HTERT RPE-1 (cell line): ENCODE data around the gene LSP1.

ENCODE experiments used
- in situ Hi-C: fragments of 300-500 bp; cut with MboI; formaldehyde crosslinking; loops from 4 replicates; pipeline ENCODE4 v1.14.3; 2020; ENCODE audit warnings: low sequenced_read_pairs

LSP1 gene

DNA sequence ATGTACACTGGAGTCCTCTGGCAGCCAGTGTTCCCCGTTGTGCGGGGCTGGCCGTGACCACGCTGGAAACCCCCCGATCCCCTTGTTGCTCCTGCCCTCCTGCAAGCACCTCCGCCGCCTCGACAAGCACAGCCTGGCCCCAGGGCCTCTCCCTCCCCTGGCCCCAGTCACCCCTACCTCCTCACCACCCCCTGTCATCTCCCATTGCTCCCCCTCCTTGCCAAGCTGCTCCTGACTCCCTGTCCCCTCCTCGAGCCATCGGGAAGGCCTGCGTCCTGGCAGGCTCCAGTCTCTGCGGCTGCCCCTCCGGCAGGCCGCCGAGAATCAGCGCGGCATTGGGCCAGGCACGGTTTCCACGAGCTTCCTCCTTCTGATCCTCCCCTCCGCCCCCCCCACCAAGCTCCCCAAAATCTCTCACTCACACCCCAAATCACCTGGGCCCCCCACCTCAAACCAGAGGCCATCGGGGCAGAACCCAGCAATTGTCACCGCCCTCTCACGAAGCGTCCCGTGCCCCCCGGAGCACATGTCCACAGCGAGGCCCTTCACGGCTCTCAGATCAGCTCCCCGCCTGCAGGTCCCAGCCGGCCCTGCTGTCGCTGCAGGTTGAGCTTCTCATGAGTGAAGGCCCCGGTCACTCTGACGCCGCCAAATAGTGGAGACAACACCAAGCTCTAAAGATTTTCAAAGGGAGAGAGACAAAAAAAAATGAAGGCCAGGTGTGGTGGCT lies 5.7 kb upstream of the LSP1 start:
- in situ Hi-C loops = no loop called here

DNA sequence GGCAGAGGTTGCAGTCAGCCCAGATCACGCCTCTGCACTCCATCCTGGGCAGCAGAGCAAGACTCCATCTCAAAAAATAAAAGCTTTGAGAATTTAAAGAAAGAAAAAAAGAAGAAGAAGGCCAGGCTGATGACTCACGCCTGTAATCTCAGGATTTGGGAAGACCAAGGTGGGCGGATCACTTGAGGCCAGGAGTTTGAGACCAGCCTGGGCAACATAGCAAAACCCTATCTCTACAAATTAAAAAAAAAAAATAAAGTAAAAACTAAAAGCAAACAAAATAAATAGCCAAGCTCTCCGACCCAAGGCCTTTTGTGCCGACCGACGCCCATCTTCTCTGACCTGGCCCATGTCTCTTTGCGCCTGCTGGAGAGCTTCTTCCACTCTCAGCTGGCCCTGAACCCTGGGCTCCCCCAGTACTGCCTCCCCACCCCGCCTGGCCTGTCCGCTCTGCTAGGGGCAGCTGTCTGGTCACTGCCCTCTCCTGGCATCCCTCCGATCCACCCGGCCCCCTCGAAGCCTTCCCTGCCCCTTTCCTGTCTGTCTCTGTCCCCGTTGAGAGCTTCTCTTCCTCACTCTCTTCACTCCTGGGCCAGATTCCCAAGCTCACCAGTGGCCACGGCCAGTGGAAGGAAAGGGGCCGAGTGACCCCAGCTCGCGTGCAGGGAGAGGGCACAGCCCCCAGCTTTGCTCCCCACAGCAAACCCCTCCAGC lies 4.8 kb upstream of the LSP1 start:
- in situ Hi-C loops = no loop called here

DNA sequence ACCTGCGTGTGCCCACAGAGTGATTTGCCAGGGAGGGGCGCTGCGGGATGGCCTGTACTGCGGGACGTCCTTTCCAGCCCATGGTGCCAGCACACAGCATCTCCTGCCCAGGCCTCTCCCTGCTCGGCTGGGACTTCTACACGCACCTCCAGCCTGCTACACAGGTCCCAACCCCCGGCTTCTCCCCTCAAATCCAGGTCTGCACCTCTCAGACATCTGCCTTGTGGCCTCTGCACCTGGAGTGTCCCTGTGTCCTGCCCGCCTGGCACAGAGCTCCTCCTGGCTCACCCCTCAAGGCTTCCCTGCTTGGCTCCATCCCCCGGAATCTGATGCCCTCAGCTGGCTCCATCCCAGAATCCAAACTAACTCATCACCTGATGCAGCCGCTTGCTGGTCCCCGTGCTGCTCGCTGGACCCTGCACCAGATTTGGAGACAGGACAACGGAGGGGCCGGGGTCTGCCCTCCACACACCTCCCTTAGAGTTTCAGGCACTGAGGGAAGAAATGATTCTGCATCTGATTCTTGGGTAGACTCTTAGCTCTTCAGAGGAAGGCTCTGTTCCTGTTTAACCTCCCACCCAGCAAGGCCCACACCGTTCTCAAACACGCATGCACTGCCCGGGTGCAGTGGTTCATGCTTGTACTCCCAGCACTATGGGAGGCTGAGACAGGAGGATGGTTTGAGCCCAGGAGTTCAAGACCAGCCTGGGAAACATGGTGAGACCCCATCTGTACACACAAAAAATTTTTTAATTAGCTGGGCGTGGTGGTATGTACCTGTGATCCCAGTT lies 4.0 kb upstream of the LSP1 start:
- in situ Hi-C loops = no loop called here

DNA sequence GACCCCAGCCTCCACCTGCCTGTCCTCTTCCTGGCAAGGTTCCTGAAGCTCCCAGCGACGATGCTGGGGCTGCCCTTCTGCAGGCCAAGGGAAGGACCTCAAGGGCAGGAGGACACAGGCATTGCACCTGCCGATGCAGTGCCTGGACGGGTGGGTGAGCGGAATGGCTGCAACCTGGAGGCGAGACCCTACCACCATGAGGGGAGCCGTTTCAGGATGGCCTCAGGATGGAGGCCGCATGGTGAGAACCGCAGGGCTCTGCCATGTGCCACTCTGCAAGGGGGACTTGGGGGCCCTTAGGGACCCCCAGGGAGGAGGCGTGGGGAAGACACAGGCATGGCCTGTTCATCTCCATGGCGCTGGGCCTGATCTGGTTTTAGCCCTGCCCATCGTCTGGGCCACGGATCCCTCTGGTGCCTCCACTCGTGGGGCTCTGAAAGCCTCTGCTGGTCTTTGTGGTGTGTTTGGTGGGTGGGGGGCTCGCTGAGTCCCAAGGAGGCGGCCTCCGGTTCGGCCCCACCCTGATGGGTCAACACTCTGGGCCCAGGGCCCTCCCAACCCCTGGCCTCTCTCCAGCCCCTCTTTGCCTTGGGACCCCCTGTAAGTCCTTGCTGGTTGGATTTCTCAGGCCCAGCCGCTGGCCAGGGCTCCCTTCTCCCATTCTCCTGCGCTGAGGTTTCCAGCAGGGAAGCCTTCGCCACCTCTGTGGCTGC lies 1.3 kb upstream of the LSP1 start:
- in situ Hi-C loops = no loop called here

DNA sequence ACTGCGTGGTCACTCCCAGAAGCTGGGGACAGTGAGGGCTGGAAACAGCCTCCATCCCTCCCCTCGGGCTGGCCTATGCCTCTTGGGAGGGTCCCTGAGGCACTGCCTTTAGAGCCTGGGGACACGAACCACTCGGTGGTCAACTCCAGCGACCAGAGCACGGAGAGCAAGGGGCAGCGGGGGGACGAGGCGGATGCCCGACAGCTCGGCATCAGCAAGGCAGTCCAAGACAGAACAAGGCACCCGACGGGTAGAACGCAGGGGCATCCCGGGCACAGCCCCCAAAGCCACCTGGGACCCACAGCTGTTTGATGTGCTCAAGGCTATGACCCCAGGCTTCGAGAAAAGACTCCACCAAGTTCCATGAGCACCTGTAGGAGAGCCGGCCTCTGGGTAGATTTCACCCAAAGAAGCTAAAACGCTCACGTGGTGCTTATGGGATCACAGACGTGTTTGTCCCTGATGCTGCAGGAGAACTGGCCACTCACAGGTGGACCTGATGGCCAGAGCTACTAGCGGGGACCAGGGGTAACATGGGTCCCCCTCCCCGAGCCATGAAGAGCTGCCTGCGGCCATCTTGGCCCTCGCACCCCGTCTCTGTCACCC lies 510 bp upstream of the LSP1 start:
- in situ Hi-C loops = no loop called here

DNA sequence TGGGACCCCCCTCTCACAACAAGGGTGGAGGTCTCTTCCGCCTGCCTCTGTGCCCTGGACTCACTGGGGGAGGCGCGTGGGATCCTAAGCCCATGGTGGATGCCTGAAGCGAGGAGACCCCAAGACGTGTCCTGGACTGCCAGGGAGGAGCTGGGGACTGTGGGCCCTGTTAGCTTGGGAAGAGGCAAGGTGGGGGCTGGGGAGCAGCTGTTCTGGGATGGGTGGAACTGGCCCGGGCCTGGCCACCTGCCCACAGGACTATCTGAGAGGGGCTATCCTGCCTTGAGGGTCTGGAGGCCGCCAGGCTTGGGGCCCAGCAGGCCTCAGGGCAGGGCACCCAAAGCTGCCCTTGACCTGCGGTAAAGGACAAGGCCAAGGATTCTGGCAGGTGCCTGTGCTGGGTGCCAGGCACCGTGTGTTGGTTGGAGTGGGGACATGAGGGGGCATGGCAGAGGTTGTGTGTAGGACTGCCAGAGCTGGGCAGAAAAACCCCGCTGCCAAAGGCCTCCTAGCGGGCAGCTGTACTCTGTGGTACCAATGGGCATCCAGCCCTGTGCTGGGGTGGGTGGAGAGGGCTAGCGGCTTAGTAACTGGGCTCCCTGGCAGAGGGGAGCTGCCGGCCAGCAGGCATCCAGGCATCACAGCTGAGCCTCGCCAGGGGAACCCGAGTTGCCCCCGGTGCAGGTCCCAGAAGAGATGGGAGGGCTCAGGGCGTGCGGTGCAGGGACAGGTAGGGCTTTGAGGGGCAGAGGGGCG lies 670 bp downstream of the LSP1 start:
- in situ Hi-C loops = no loop called here

DNA sequence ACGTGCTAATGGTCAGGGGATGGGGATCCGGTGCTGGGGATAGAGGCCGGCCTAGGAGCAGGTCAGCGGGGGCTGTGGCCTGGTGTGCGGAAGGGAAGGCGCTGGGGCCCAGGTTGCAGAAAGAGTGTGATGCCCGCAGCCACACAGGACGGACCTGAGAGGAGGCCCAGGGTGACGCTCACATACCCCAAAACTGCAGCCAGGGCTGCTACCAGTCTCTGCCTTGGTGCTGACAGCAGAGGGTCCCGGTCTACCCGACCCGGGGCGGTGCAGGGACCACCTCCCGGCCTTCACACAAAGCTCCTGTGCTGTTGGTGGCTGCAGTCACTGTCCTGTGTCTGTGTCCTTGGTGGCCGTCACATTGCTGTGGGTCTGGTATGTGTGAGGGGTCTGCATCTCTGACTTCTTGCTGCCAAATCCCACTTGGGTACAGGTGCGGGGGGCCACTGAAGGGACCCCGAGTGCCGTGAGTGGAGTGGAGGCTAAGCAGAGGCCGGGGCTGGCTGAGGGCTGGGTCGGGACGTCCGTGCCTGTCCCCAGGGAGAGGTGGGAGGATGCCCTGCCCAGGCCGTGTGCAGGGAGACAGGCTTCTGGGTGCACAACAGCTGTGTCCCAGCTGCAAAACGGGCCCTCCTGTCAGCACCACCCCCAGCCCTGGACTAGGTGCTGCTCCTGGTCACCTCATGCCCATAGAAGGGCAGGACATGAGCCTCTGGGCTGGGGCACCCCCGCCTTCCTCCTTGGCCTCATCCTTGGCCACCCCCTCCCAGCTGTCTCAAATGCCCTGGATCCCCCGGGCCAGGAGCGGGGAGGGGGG lies 1.5 kb downstream of the LSP1 start:
- in situ Hi-C loops = no loop called here

DNA sequence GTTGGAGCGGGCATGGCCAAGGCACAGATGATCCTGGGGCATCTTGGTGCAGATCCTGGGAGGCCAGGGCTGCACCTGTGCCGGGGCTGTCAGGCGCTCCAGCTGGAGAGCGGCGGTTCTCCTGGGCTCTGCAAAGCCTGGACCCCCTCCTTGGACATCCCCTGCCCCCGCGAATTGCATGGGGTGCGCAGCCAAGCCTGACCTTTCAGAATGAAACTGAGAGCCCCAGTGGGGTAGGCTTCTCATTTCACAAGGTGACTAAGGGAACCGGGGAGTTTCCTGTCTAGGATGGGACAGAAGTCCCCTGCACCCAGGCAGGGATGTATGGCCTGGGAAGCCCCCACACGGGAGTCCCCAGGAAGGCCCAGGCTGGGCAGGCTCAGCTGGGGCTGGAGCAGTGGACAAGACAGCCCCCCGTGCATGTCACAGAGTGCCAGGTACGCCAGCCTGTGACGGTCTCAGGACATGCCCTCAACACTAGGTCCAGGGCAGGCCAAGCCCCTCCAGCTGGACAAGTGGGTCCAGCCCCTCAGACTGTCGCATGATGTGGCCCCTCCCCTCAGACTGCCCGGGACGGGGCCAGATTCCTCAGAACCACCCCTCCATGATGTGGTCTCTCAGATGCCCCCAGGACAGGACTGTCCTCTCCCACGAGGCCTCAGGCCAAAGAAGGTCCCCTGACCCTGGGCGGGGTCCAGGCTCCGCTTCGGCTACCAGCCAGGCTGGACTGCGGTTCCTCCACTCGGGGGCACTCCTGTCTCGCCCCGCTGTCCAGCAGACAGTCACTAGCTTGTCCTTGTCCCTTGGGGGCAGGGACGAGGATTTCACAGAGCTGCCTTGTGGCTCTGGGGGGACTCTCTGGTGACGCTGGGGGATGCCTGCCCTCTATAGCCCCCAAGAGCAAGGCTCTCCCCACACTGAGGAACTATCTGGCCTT lies 2.3 kb downstream of the LSP1 start:
- in situ Hi-C loops = no loop called here

DNA sequence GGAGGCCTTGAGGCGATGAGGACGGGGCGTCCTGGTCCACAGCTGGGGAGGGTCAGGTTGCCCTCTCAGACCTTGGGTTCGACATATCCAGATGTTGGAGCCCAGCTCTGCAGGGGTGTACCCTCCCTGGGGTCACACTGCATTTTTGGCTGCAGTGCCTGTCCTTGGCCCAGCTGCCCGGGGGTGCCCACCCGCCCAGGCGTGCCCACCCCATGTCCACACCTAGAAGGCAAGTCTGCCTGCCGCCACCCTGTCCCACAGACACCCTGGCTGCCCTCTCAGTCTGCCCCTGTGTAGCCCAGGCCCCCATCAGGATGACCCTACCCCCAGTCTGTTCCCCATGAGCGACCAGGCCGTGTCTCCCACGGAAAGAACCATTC lies 3.0 kb downstream of the LSP1 start:
- in situ Hi-C loops = no loop called here

DNA sequence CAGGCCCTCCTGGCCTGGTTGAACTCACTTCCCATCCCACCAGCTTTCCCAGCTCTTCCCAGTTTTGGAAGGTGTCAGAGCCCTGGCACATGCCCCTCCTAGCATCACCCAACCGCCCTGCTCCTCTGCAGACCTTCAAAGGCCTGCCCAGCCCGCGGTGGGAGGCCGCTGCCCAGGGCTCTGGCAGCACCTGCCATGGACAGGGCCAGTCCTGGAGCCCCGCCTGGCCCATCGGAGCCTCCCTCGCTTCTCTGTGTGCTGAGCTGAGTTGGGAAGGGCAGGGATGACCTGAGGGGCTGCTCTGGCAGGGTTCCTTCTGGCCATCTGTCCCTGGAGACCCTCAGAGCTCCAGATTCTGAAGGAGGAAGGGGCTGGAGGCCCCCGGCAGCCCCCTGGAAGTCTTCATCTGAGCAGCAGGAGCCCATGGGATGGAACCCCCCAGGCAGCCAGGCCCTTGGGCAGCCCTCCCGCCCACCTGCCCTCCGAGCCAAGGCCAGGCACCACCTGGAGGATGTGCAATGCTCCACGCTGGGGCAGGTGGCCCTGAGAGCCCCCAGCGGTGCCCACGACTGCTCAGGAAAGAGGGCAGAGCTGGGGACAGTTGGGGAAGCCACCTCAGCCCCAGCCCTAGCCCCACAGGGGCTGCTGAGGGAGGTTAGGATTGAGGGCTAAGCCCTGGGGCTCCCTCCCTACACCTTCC lies 3.6 kb downstream of the LSP1 start:
- in situ Hi-C loops = no loop called here

DNA sequence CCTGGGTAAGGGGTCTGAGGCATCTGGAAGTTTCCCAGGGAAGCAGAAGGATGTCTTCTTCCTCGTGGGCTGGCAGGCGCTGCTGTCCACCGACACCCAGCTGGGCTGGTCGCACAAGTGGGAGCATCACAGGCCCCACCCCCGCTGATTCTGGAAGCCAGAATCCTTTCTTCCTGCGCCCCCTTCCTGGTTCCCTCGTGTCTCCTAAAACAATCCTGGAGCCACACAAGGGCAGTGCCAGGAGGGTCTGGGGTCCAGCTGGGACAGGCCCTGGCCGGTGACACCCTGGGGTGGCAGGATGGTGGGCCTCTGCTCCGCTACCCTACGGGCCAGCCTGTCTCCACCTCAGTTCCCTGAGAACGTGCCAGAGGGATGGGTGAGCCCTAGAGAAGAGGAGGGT lies 4.2 kb downstream of the LSP1 start:
- in situ Hi-C loops = no loop called here

DNA sequence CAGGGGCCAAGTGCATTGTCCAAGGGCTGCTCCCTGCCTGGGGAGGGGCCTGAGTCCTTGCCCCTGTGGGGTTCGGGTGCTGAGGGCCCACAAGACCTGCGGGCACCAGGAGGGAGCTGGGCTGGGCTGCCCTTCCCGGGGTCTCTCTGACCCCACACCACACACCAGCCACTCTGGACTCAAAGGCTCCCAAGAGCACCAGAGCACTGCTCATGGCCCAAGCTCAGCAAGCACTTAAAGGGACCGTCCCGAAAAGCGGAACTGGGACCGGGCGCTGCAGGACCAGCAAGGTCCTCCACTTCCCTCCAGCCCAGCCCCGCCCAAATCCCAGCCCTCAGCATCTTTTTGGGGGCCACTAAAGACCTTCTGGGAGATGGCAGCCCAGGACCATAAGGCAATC lies 5.3 kb downstream of the LSP1 start:
- in situ Hi-C loops = no loop called here

DNA sequence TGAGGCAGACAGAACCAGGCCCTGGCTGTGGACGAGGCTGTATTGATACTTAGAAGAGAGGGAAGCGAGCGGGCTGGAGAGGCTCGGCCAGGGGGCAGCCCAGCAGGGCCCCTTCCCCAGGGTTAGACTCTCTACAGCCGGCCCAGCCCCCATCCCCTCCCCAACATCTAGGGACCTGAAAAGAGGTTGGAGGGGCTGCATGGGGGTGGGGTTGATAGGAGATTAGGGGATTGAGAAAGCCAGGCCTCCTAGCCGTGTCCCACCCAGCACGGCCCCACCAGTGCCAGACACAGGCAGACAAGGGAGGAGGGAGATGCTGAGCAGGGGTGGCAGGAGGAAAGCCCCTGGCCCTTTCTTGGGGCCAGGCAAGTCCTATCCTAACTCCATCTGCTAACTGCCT lies 5.7 kb downstream of the LSP1 start:
- in situ Hi-C loops = no loop called here

DNA sequence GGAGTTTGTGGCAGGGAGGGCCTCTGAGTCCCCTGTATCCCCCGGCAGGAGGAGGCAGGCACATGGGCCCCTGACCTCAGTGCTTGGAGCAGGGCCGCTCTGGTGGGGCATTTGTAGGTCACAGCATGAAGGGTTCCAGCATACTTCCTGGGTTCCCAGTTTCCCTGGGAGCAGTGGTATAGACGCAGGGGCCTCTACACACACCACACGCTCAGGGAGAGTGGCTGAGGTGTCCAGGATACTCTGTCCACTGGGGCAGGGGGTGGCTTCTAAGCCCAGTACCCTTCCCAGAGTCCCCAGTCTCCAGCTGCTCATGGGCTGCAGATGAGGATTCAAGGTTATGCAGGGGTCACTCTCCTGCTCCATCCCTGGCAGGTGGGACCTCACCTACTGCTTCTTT lies 6.1 kb downstream of the LSP1 start:
- in situ Hi-C loops = no loop called here

DNA sequence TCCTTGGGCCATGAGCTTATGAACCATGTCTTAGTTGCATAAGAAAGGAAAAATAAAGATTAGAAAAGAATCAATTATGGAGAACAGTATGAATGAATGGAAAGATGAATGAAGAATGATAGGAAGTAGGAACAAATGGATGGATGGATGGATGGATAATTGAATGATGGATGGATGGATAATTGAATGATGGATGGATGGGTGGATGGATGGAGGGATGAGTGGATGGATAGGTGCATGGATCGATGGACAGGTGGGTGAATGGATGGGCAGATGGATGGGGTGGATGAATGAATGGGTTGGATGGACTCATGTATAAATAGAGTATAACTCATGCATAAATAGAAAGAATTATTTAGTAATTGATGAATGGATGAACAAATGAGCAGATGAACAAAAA lies 7.2 kb downstream of the LSP1 start:
- in situ Hi-C loops = no loop called here

DNA sequence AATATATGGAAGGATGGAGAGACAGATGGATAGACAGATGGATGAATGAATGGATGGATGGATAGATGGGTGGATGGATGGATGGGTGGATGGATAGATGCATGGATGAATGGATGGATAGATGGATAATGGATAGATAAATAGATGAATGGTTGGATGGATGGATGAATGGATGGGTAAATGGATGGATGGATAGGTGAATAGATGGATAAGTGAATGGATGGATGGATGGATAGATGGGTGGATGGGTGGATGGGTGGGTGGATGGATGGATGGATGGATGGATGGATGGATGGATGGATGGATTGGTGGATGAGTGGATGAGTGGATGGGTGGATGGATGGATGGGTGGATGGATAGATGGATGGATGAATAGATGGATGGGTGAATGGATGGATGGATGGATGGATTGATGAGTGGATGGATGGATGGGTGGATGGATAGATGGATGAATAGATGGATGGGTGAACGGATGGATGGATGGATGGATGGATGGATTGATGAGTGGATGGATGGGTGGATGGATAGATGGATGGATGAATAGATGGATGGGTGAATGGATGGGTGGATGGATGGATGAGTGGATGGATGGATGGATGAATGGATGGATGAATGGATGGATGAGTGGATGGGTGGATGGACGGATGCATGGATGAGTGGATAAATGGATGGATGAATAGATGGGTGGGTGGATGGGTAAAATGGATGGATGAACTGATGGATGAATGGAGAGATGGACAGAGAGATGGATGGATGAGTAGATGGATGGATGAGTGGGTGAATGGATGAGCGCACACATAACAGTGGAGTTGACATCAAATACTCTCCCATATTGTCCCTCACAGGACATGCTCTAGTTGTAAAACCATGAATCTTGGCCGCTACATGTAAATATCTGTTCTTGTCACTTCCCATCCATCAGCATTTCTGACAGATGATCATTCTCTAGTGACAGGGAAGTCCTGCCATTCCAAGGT lies 8.8 kb downstream of the LSP1 start:
- in situ Hi-C loops = no loop called here
